Endothelial cell of umbilical vein (primary cell): ENCODE measurements around the gene UCMA.

Experiments used
- CTCF ChIP-seq, 2 donors: IDR thresholded peaks; 1 replicate in 1 of 2; 2 replicates in 1 of 2; pipeline ENCODE4 v1.5.1; 2011; ENCODE audit warnings: low read length in 2 of 2, mild to moderate bottlenecking in 2 of 2, moderate library complexity in 2 of 2, control low read depth in 1 of 2, inconsistent platforms in 1 of 2, low read depth in 1 of 2; ENCODE audit not compliant: insufficient read depth in 1 of 2; ENCODE audit errors: extremely low read depth in 1 of 2
- EZH2 ChIP-seq: IDR thresholded peaks from 2 replicates; pipeline ENCODE4 v1.6.1; 2012; ENCODE audit warnings: borderline replicate concordance, low read depth, mild to moderate bottlenecking, moderate library complexity, low read length, inconsistent platforms; ENCODE audit not compliant: severe bottlenecking
- MAX ChIP-seq: IDR thresholded peaks from 2 replicates; pipeline ENCODE4 v1.6.1; 2011; ENCODE audit not compliant: insufficient read depth, insufficient read length
- POLR2A ChIP-seq: IDR thresholded peaks from 2 replicates; pipeline ENCODE4 v1.6.1; 2012; ENCODE audit warnings: low read depth, mild to moderate bottlenecking, control low read depth, low read length
- POLR2AphosphoS5 ChIP-seq: IDR thresholded peaks from 2 replicates; pipeline ENCODE4 v1.6.1; 2012; ENCODE audit warnings: low read depth, mild to moderate bottlenecking, control low read depth, low read length, moderate library complexity; ENCODE audit not compliant: insufficient read depth

DNA sequence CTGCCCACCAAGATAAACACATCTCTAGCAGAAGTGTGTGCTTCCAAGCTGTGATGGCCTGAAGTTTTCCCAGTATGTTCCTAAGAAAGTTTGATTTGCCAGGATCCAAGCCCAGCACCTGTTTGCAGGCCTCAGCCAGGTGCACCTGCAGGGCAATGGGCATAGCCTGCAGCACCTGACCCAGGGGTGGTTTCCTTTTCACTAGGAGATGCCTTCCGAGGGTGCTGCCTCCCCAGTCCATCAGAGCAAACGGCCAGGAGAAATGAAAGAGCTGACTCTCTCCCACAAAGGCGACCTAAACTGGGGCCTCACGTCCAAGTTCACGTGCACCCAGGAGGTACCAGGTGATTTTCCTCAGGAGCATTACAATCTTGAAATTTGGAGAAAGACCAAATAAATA, 7.1 kb downstream of the UCMA start:
- TF ChIP-seq MAX (no peak), EZH2 (no peak), CTCF (IDR thresholded peaks at IDR 0.05; ENCODE audit: extremely low read depth in 1 of 2, insufficient read depth in 1 of 2, low read depth in 1 of 2, low read length in 2 of 2) (no peak), POLR2A (no peak), POLR2AphosphoS5 (no peak)
